Measurements from ENCODE around the gene PBRM1. TPM values are rescaled to one million over a fixed set of nuclear protein-coding genes. Genes with fewer than 3 reads are reported as not detected.
A peak's percentile ranks its signal among the peaks of the same experiment; 100 is the strongest.

The PBRM1 gene
- polyA plus RNA-seq, 3 donors: 26.1 to 72.9 (median 38.0) TPM

DNA sequence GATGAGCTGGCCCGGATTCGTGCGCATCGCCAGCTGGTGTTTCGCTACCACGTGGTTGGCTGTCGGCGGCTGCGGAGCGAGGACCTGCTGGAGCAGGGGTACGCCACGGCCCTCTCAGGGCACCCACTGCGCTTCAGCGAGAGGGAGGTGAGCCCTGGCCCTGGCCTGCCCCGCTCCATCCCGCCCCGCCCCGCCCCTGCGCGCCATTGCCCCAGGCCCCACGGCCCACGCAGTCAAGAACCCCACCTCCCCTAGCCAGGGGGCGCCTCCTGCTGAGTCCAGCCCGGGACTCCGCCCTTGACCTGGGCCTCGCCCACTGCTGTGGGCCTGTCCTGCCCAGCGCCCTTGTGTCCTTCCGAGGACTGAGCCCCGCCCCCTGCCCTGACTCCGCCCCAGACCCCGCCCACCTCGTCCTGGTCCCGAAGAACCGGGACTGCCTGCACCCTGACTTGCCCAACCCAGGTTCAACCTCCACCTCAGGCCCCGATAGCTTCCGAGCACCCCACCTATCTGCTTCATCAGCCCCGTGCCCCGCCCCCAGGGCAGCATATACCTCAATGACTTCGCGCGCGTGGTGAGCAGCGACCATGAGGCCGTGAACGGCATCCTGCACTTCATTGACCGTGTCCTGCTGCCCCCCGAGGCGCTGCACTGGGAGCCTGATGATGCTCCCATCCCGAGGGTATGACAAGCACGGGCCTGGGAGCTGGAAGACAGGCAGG lies 166.8 kb downstream of the PBRM1 start:
- H3K4me3 ChIP-seq (replicated peaks in 1 of 3; ENCODE audit: low read depth in 2 of 3, low read length in 3 of 3): no peak overlapping the region
- Mint-ChIP-seq H3K27me3 (ENCODE audit: low read depth in 3 of 3) (peaks cover 0 to 5% (median 1%) of the 10 kb centered on the region in 3 donors), H3K4me3 (no peak overlapping the region), H3K36me3 (peaks cover 85 to 99% of the 10 kb centered on the region in 2 donors), H3K27ac (peak overlapping the region in 1 of 7 donors; percentile 69), H3K4me1 (no peaks in the 10 kb centered on the region), H3K9me3 (no peaks in the 10 kb centered on the region)
- H3K9me3 ChIP-seq (replicated peaks in 1 of 2; ENCODE audit: control insufficient read depth in 1 of 2, insufficient read depth in 1 of 2, low read length in 2 of 2): no peaks in the 10 kb centered on the region
- H3K36me3 ChIP-seq (replicated peaks in 1 of 2; ENCODE audit: control insufficient read depth in 1 of 2, insufficient read depth in 2 of 2, low read length in 2 of 2): peaks cover 99% of the 10 kb centered on the region in 2 donors
- no peak overlapping the region for H3K9ac ChIP-seq (ENCODE audit: insufficient read depth, low read length, poor library complexity, severe bottlenecking)
- H3K79me2 ChIP-seq (ENCODE audit: insufficient read depth, low read length): no peaks in the 10 kb centered on the region
- no peak for DNase-seq
- 90% methylated on average over 40 of the region's 50 CpGs for WGBS (ENCODE audit: insufficient coverage)
- H3K4me2 ChIP-seq (replicated peaks; ENCODE audit: extremely low read depth, low read length, poor library complexity, severe bottlenecking): no peak overlapping the region
- no peaks in the 10 kb centered on the region for H3K27me3 ChIP-seq (ENCODE audit: control insufficient read depth in 2 of 2, insufficient read depth in 2 of 2, low read length in 2 of 2)
- no peaks in the 10 kb centered on the region for H3K4me1 ChIP-seq (ENCODE audit: control insufficient read depth in 1 of 2, insufficient read depth in 2 of 2, low read length in 2 of 2)
- TF ChIP-seq, protein P1, sequence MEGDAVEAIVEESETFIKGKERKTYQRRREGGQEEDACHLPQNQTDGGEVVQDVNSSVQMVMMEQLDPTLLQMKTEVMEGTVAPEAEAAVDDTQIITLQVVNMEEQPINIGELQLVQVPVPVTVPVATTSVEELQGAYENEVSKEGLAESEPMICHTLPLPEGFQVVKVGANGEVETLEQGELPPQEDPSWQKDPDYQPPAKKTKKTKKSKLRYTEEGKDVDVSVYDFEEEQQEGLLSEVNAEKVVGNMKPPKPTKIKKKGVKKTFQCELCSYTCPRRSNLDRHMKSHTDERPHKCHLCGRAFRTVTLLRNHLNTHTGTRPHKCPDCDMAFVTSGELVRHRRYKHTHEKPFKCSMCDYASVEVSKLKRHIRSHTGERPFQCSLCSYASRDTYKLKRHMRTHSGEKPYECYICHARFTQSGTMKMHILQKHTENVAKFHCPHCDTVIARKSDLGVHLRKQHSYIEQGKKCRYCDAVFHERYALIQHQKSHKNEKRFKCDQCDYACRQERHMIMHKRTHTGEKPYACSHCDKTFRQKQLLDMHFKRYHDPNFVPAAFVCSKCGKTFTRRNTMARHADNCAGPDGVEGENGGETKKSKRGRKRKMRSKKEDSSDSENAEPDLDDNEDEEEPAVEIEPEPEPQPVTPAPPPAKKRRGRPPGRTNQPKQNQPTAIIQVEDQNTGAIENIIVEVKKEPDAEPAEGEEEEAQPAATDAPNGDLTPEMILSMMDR (IDR thresholded peaks at IDR 0.05): no peak
- no peak overlapping the region for H2AFZ ChIP-seq (ENCODE audit: insufficient read depth, low read depth, low read length, poor library complexity, severe bottlenecking)
- no peak overlapping the region for H3K27ac ChIP-seq (ENCODE audit: low read depth in 1 of 2, low read length in 2 of 2)
- peaks cover 20% of the 10 kb centered on the region for H4K20me1 ChIP-seq (ENCODE audit: insufficient read depth, low read length)
- intact Hi-C loops (cut with micrococcal nuclease): no loop called here

DNA sequence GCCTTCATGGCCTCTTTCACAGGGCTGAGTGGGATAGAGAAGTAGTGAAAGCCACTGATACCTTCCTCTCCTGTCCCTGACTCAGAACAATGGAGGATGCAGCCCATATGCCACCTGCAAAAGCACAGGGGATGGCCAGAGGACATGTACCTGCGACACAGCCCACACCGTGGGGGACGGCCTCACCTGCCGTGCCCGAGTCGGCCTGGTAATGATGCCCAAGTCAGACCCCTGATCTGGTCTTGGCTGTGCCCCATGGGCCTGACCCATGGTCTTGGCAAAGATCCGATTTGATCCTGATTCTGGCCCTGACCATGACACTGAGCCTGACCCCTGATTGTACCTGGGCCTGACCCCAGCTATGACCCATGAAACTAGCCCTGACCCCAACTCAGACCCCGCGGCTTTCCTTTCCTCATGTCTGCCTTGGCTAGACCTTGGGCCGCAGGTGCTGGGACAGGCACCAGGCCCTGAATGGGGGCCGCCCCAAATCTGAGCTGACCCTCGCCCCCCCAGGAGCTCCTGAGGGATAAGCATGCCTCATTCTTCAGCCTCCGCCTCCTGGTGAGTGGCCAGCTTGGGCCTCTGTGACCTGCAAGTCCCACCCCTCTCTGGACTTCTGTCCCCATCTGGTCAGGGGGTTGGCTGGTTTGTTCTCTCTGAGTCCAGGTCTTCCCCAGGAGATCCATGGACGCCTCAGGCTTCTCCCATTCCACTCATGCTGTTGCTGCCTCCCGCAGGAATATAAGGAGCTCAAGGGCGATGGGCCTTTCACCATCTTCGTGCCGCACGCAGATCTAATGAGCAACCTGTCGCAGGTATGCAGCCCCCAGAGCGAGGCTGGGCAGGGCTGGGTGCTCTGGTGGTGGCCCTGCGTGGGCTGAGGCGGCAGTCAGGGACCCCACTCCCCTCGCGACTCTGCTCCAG lies 167.7 kb downstream of the PBRM1 start:
- Histone ChIP-seq H3K27me3 (ENCODE audit: control insufficient read depth in 2 of 2, insufficient read depth in 2 of 2, low read length in 2 of 2) (no peaks in the 10 kb centered on the region), H3K9ac (ENCODE audit: insufficient read depth, low read length, poor library complexity, severe bottlenecking) (no peak overlapping the region), H3K4me1 (ENCODE audit: control insufficient read depth in 1 of 2, insufficient read depth in 2 of 2, low read length in 2 of 2) (no peaks in the 10 kb centered on the region), H3K79me2 (ENCODE audit: insufficient read depth, low read length) (no peaks in the 10 kb centered on the region), H3K4me3 (replicated peaks in 1 of 3; ENCODE audit: low read depth in 2 of 3, low read length in 3 of 3) (no peak overlapping the region), H4K20me1 (ENCODE audit: insufficient read depth, low read length) (peaks cover 20% of the 10 kb centered on the region), H2AFZ (ENCODE audit: insufficient read depth, low read depth, low read length, poor library complexity, severe bottlenecking) (no peak overlapping the region), H3K9me3 (replicated peaks in 1 of 2; ENCODE audit: control insufficient read depth in 1 of 2, insufficient read depth in 1 of 2, low read length in 2 of 2) (no peaks in the 10 kb centered on the region), H3K4me2 (replicated peaks; ENCODE audit: extremely low read depth, low read length, poor library complexity, severe bottlenecking) (no peak overlapping the region), H3K27ac (ENCODE audit: low read depth in 1 of 2, low read length in 2 of 2) (no peak overlapping the region), H3K36me3 (replicated peaks in 1 of 2; ENCODE audit: control insufficient read depth in 1 of 2, insufficient read depth in 2 of 2, low read length in 2 of 2) (peaks cover 99% of the 10 kb centered on the region in 2 donors)
- 95% methylated on average over 24 of the region's 25 CpGs for WGBS (ENCODE audit: insufficient coverage)
- DNase-seq: no peak
- intact Hi-C loops (cut with micrococcal nuclease): no loop called here
- Mint-ChIP-seq H3K4me3 (no peak overlapping the region), H3K4me1 (no peaks in the 10 kb centered on the region), H3K36me3 (peaks cover 83 to 98% of the 10 kb centered on the region in 2 donors), H3K27me3 (ENCODE audit: low read depth in 3 of 3) (peaks cover 0 to 5% (median 1%) of the 10 kb centered on the region in 3 donors), H3K9me3 (no peaks in the 10 kb centered on the region), H3K27ac (peak overlapping the region in 1 of 7 donors; percentile 24)
- TF ChIP-seq, protein P1 (IDR thresholded peaks at IDR 0.05): no peak
